ENCODE measurements around the gene IFNA4.
"Not testable (repeated sequence)": the region's sequence is repeated elsewhere in the genome, so short reads cannot be mapped to it uniquely, and the experiment has no call there.

GRCh38 chr9:21236360-21236714, 49.0 kb upstream of the IFNA4 start:
- not testable (repeated sequence) for TF ChIP-seq EZH2 (IDR thresholded peaks at IDR 0.05; ENCODE audit: low read depth, low read length, severe bottlenecking); POLR2AphosphoS5 (IDR thresholded peaks at IDR 0.05; ENCODE audit: low read depth, low read length); YY1 (IDR thresholded peaks at IDR 0.05; ENCODE audit: low read depth, low read length); NRF1 (IDR thresholded peaks at IDR 0.05; ENCODE audit: low read depth, low read length); SP4 (IDR thresholded peaks at IDR 0.05; ENCODE audit: low read length); MAX (IDR thresholded peaks at IDR 0.05); CHD2 (IDR thresholded peaks at IDR 0.05; ENCODE audit: low read length)
- TF ChIP-seq, protein P1, sequence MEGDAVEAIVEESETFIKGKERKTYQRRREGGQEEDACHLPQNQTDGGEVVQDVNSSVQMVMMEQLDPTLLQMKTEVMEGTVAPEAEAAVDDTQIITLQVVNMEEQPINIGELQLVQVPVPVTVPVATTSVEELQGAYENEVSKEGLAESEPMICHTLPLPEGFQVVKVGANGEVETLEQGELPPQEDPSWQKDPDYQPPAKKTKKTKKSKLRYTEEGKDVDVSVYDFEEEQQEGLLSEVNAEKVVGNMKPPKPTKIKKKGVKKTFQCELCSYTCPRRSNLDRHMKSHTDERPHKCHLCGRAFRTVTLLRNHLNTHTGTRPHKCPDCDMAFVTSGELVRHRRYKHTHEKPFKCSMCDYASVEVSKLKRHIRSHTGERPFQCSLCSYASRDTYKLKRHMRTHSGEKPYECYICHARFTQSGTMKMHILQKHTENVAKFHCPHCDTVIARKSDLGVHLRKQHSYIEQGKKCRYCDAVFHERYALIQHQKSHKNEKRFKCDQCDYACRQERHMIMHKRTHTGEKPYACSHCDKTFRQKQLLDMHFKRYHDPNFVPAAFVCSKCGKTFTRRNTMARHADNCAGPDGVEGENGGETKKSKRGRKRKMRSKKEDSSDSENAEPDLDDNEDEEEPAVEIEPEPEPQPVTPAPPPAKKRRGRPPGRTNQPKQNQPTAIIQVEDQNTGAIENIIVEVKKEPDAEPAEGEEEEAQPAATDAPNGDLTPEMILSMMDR (IDR thresholded peaks at IDR 0.05; ENCODE audit: control extremely low read depth in 1 of 3, insufficient read depth in 1 of 3, low read depth in 1 of 3, low read length in 3 of 3): not testable (repeated sequence)
